H1 (cell line): ENCODE data around the gene CLDN9. TPM values are rescaled to one million over a fixed set of nuclear protein-coding genes. Genes with fewer than 3 reads are reported as not detected.

Source experiments
- CTCF ChIA-PET: fragments of 300-600 bp; sonication (Branson Sonifier 250); formaldehyde crosslinking; loops from one replicate; lab custom pipeline; 2021; ENCODE audit not compliant: partially characterized antibody; lab: Charles Lee
- POLR2A ChIA-PET: fragments of 300-600 bp; sonication (Branson Sonifier 250); formaldehyde crosslinking; loops from one replicate; lab custom pipeline; 2021; ENCODE audit warnings: inconsistent platforms; ENCODE audit not compliant: partially characterized antibody; lab: Charles Lee
- DNase-seq, 2 experiments: peaks; one replicate each; pipeline versions ENCODE4 v3.0.0 to v3.0.0-alpha.2; 2010 to 2022; ENCODE audit warnings: low spot score in 2 of 2, low read depth in 1 of 2, mixed read lengths in 1 of 2
- FAIRE-seq: peaks from 2 replicates; lab custom pipeline; 2011; peaks lifted over from hg19 to GRCh38; lab: Jason Lieb, UNC
- H2AFZ ChIP-seq: 2 replicates; pipeline ENCODE4 v1.8.1; 2012; ENCODE audit warnings: low read length, inconsistent platforms
- H2AK5ac ChIP-seq: 2 replicates; pipeline ENCODE4 v1.6.1; 2013; ENCODE audit warnings: low read depth, low read length
- H2BK120ac ChIP-seq: replicated peaks from 2 replicates; pipeline ENCODE3; 2013; ENCODE audit warnings: low read depth, low read length, inconsistent platforms
- H2BK12ac ChIP-seq: 2 replicates; pipeline ENCODE4 v1.6.1; 2013; ENCODE audit warnings: low read depth, low read length
- H2BK15ac ChIP-seq: 2 replicates; pipeline ENCODE4 v1.6.1; 2013; ENCODE audit warnings: low read length
- H2BK20ac ChIP-seq: 2 replicates; pipeline ENCODE4 v1.6.1; 2013; ENCODE audit warnings: low read length
- H2BK5ac ChIP-seq: 2 replicates; pipeline ENCODE4 v1.6.1; 2013; ENCODE audit warnings: low read depth, low read length
- H3K14ac ChIP-seq: 2 replicates; pipeline ENCODE4 v1.6.1; 2013; ENCODE audit warnings: inconsistent platforms; ENCODE audit not compliant: insufficient read length
- H3K18ac ChIP-seq: 2 replicates; pipeline ENCODE4 v1.6.1; 2013; ENCODE audit warnings: low read length; ENCODE audit errors: extremely low read depth
- H3K23ac ChIP-seq: 2 replicates; pipeline ENCODE4 v1.6.1; 2013; ENCODE audit warnings: inconsistent platforms; ENCODE audit not compliant: insufficient read length
- H3K23me2 ChIP-seq: 2 replicates; pipeline ENCODE4 v1.6.1; 2013; ENCODE audit warnings: low read depth, low read length
- H3K27ac ChIP-seq: 2 replicates; pipeline ENCODE4 v1.6.1; 2011; ENCODE audit warnings: low read depth, low read length, inconsistent platforms
- H3K27me3 ChIP-seq, 4 experiments: replicated peaks in 1 of 4; 1 replicate in 1 of 4; 2 replicates in 3 of 4; pipeline versions ENCODE4 v1.6.1 to v1.8.1; 2011 to 2013; ENCODE audit warnings: low read length in 3 of 4, mild to moderate bottlenecking in 3 of 4, inconsistent platforms in 2 of 4, mixed read lengths in 2 of 4, moderate library complexity in 1 of 4; ENCODE audit not compliant: control insufficient read depth in 3 of 4, insufficient read depth in 3 of 4; ENCODE audit errors: extremely low read depth in 1 of 4
- H3K36me3 ChIP-seq, 4 experiments: 2 replicates each; pipeline versions ENCODE4 v1.6.1 to v1.8.1; 2011 to 2013; ENCODE audit warnings: mild to moderate bottlenecking in 4 of 4, low read length in 3 of 4, moderate library complexity in 2 of 4, control low read depth in 1 of 4, inconsistent platforms in 1 of 4; ENCODE audit not compliant: insufficient read depth in 4 of 4, control insufficient read depth in 2 of 4
- H3K4ac ChIP-seq: replicated peaks from 2 replicates; pipeline ENCODE3; 2013; ENCODE audit warnings: low read length, low read depth, mixed read lengths, inconsistent platforms; ENCODE audit not compliant: insufficient read length
- H3K4me1 ChIP-seq, 4 experiments: replicated peaks in 1 of 4; 1 replicate in 1 of 4; 2 replicates in 3 of 4; pipeline versions ENCODE4 v1.6.1 to v1.8.1; 2011 to 2013; ENCODE audit warnings: low read length in 3 of 4, inconsistent platforms in 2 of 4, mixed read lengths in 1 of 4; ENCODE audit not compliant: insufficient read depth in 4 of 4, control insufficient read depth in 3 of 4
- H3K4me2 ChIP-seq, 2 experiments: 2 replicates each; pipeline versions ENCODE4 v1.6.1 to v1.8.1; 2011 to 2013; ENCODE audit warnings: low read depth in 2 of 2, low read length in 2 of 2, control low read depth in 1 of 2, inconsistent platforms in 1 of 2, mild to moderate bottlenecking in 1 of 2; ENCODE audit not compliant: insufficient read depth in 1 of 2
- H3K4me3 ChIP-seq, 4 experiments: fragments of 200-600, 300-600 bp in 1 of 4; sonication (generic), shearing (Covaris generic), sonication (Bioruptor Twin) in 1 of 4; 2 replicates each; pipeline versions ENCODE4 v1.5.1 to v1.8.1; 2011 to 2016; ENCODE audit warnings: low read length in 4 of 4, low read depth in 3 of 4, control low read depth in 2 of 4, inconsistent platforms in 2 of 4, mild to moderate bottlenecking in 2 of 4, mixed read lengths in 1 of 4, moderate library complexity in 1 of 4; ENCODE audit not compliant: insufficient read depth in 2 of 4; ENCODE audit errors: extremely low read depth in 1 of 4
- H3K56ac ChIP-seq: replicated peaks from 2 replicates; pipeline ENCODE3; 2013; ENCODE audit warnings: low read depth, mild to moderate bottlenecking, mixed read lengths, low read length, inconsistent platforms; ENCODE audit not compliant: insufficient read length
- H3K79me1 ChIP-seq: 2 replicates; pipeline ENCODE4 v1.6.1; 2013; ENCODE audit warnings: low read depth, low read length, control low read depth
- H3K79me2 ChIP-seq, 2 experiments: 2 replicates each; pipeline versions ENCODE4 v1.6.1 to v1.8.1; 2012 to 2013; ENCODE audit warnings: low read length in 2 of 2, mild to moderate bottlenecking in 2 of 2, inconsistent platforms in 1 of 2; ENCODE audit not compliant: insufficient read depth in 2 of 2, control insufficient read depth in 1 of 2
- H3K9ac ChIP-seq, 4 experiments: replicated peaks in 1 of 4; 1 replicate in 1 of 4; 2 replicates in 3 of 4; pipeline versions ENCODE4 v1.6.1 to v1.8.1; 2011 to 2013; ENCODE audit warnings: low read depth in 3 of 4, low read length in 3 of 4, control low read depth in 2 of 4, mild to moderate bottlenecking in 2 of 4, moderate library complexity in 2 of 4, inconsistent platforms in 1 of 4; ENCODE audit errors: extremely low read depth in 1 of 4
- H3K9me3 ChIP-seq, 2 experiments: 2 replicates each; pipeline versions ENCODE4 v1.6.1 to v1.8.1; 2012 to 2013; ENCODE audit warnings: mild to moderate bottlenecking in 2 of 2, moderate library complexity in 2 of 2, control low read depth in 1 of 2, inconsistent platforms in 1 of 2, low read depth in 1 of 2, low read length in 1 of 2, mixed read lengths in 1 of 2; ENCODE audit not compliant: insufficient read depth in 2 of 2
- H4K20me1 ChIP-seq, 2 experiments: replicated peaks in 1 of 2; 2 replicates each; pipeline versions ENCODE3 to v1.8.1; 2011 to 2013; ENCODE audit warnings: inconsistent platforms in 2 of 2, low read length in 2 of 2, mild to moderate bottlenecking in 1 of 2; ENCODE audit not compliant: insufficient read depth in 2 of 2, control insufficient read depth in 1 of 2
- H4K5ac ChIP-seq: 2 replicates; pipeline ENCODE4 v1.6.1; 2013; ENCODE audit warnings: low read length, low read depth, mixed read lengths, inconsistent platforms; ENCODE audit not compliant: insufficient read length
- H4K8ac ChIP-seq: 2 replicates; pipeline ENCODE4 v1.8.0; 2013; ENCODE audit warnings: mild to moderate bottlenecking, moderate library complexity, low read length, inconsistent platforms; ENCODE audit not compliant: insufficient read depth; ENCODE audit errors: extremely low read depth
- H4K91ac ChIP-seq: replicated peaks from 2 replicates; pipeline ENCODE3; 2013; ENCODE audit warnings: low read length, mixed read lengths, inconsistent platforms; ENCODE audit not compliant: insufficient read length
- EGR1 ChIP-seq: IDR thresholded peaks from 2 replicates; pipeline ENCODE4 v1.6.1; 2011; ENCODE audit warnings: low read depth, low read length, borderline replicate concordance
- HDAC6 ChIP-seq: IDR thresholded peaks from one replicate; pipeline ENCODE4 v1.7.1; 2012; ENCODE audit warnings: low read depth, mild to moderate bottlenecking, inconsistent platforms, low read length, moderate library complexity
- KDM1A ChIP-seq: fragments of 200-600, 300-600 bp; sonication (generic); IDR thresholded peaks from 2 replicates; pipeline ENCODE4 v1.7.1; 2016; ENCODE audit warnings: mild to moderate bottlenecking, low read length, borderline replicate concordance
- NANOG ChIP-seq: IDR thresholded peaks from 2 replicates; pipeline ENCODE4 v1.6.1; 2011; ENCODE audit warnings: low read length, low read depth, mild to moderate bottlenecking, inconsistent platforms; ENCODE audit not compliant: insufficient read depth, poor library complexity, severe bottlenecking
- NRF1 ChIP-seq: IDR thresholded peaks from 2 replicates; pipeline ENCODE4 v1.6.1; 2011; ENCODE audit warnings: mild to moderate bottlenecking, low read depth, low read length, improper control_type of control experiment
- POLR2A ChIP-seq, 2 experiments: IDR thresholded peaks; 1 replicate in 1 of 2; 2 replicates in 1 of 2; pipeline ENCODE4 v1.6.1; 2011; ENCODE audit warnings: low read depth in 2 of 2, low read length in 2 of 2, mild to moderate bottlenecking in 2 of 2; ENCODE audit errors: control extremely low read depth in 1 of 2
- TAF1 ChIP-seq: IDR thresholded peaks from 2 replicates; pipeline ENCODE4 v1.6.1; 2011; ENCODE audit warnings: mild to moderate bottlenecking, low read depth, low read length
- TAF7 ChIP-seq: optimal IDR thresholded peaks from 2 replicates; pipeline ENCODE3; 2011; ENCODE audit warnings: low read depth, mild to moderate bottlenecking, inconsistent platforms, low read length, moderate library complexity, borderline replicate concordance
- TEAD4 ChIP-seq: IDR thresholded peaks from 2 replicates; pipeline ENCODE4 v1.6.1; 2012; ENCODE audit warnings: low read depth, low read length, inconsistent platforms, mixed read lengths
- WGBS, 2 experiments: shearing (Covaris generic) in 1 of 2; methylation state at CpG; one replicate each; pipeline versions ENCODE4 v1.1.6 to v1.1.7; 2013 to 2015; ENCODE audit warnings: low lambda C conversion rate in 2 of 2, mixed read lengths in 2 of 2, inconsistent platforms in 1 of 2, low coverage in 1 of 2, missing lambda C conversion rate in 1 of 2; ENCODE audit not compliant: insufficient replicate concordance in 2 of 2, insufficient coverage in 1 of 2, insufficient read length in 1 of 2; ENCODE audit errors: extremely low coverage in 1 of 2, missing lambda C conversion rate in 1 of 2; 5-methylcytosine and 5-hydroxymethylcytosine counted together
- polyA plus RNA-seq, 7 experiments: library from polyadenylated mRNA; depleted of rRNA in 3 of 7; stranded (reverse) in 5 of 7; unstranded in 2 of 7; fragments of >200 nt in 5 of 7; fragments of 200-250 nt in 2 of 7; gene quantifications; 1 replicate in 5 of 7; 2 replicates in 1 of 7; 4 replicates in 1 of 7; pipeline versions ENCODE4 v1.2.1 to v1.2.3, GENCODE V29; 2011 to 2013; ENCODE audit warnings: missing spikeins in 2 of 7, mixed read lengths in 2 of 7
- total RNA-seq: library from RNA; stranded (reverse); fragmentation: NEBNext Ultra II Directional; extraction: Animal tissue kit (Norgen Biotek cat#: 25700); gene quantifications from 2 replicates; pipeline ENCODE4 v1.2.1, GENCODE V29; 2021
- TF ChIP-seq, protein P1 (sequence below): IDR thresholded peaks from 2 replicates; pipeline ENCODE4 v1.6.1; 2012; ENCODE audit warnings: low read length, inconsistent platforms

CLDN9 gene
- total and polyA plus RNA-seq, 2 of the 8 experiments (the other 6 are each of a cell fraction or from before 2014, with no cell fraction given), result 0.60 to 0.89 TPM

DNA sequence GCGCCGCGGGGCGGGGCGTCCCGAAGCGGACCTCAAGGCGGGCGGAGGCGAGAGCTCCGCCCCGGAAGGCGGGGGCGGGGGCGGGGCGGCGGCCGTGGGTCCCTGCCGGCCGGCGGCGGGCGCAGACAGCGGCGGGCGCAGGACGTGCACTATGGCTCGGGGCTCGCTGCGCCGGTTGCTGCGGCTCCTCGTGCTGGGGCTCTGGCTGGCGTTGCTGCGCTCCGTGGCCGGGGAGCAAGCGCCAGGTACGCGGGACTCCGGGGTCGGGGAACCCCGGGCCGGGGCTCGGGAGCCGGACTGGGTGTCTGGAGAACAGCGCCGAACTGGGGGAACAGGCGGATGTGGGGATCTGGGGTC is 7.5 kb downstream of the CLDN9 start, which contains the start of gene TNFRSF12A:
TSS of gene TNFRSF12A (plus strand) at position 122 of the 357 bp plus-strand sequence. CDS start at position 152, 30 bp downstream.
- H4K20me1 ChIP-seq, result peaks cover 13 to 20% of the 10 kb centered on the region in 2 experiments
- H2AFZ ChIP-seq, result no peak within 1 kb of the TSS
- peak; percentile 21 for TF ChIP-seq NANOG
- TF ChIP-seq KDM1A, result no peak
- TF ChIP-seq, protein P1, sequence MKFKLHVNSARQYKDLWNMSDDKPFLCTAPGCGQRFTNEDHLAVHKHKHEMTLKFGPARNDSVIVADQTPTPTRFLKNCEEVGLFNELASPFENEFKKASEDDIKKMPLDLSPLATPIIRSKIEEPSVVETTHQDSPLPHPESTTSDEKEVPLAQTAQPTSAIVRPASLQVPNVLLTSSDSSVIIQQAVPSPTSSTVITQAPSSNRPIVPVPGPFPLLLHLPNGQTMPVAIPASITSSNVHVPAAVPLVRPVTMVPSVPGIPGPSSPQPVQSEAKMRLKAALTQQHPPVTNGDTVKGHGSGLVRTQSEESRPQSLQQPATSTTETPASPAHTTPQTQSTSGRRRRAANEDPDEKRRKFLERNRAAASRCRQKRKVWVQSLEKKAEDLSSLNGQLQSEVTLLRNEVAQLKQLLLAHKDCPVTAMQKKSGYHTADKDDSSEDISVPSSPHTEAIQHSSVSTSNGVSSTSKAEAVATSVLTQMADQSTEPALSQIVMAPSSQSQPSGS, result no peak
- TF ChIP-seq EGR1, result peak; percentile 96
- peak; percentile 88 for TF ChIP-seq TAF1
- no peak for TF ChIP-seq NRF1
- peak; percentile 19 to 68; a peak in 2 of 3 replicates for TF ChIP-seq POLR2A (IDR thresholded peaks at IDR 0.05; ENCODE audit: control extremely low read depth in 1 of 2, low read depth in 2 of 2, low read length in 2 of 2)
- TF ChIP-seq TEAD4, result no peak
- TF ChIP-seq HDAC6, result no peak
- peak; percentile 79 for TF ChIP-seq TAF7

More for the DNA sequence above, 7.5 kb downstream of the CLDN9 start, which contains the start of gene TNFRSF12A:
- H3K9me3 ChIP-seq, result no peaks in the 10 kb centered on the region
- WGBS, 2 experiments, result 0% methylated on average over 8 of the region's 49 CpGs; no CpG with 5 or more reads in 1 of the 2 experiments
- POLR2A ChIA-PET, result interaction anchor here (1.0 to 35.7 kb wide), 15 partner anchors 3 to 263 kb away, joined by 3 to 1808 read pairs (median 12); partner anchors contain the start of genes BICDL2, CLDN6, CLDN9 and HCFC1R1
- no peaks in the 10 kb centered on the region for H3K27me3 ChIP-seq
- H3K18ac ChIP-seq, result peak within 1 kb of the TSS; percentile 98
- peak within 1 kb of the TSS; percentile 96 for H4K91ac ChIP-seq
- no peak within 1 kb of the TSS for H2BK20ac ChIP-seq
- H3K27ac ChIP-seq, result peak within 1 kb of the TSS; percentile 83
- peak within 1 kb of the TSS; percentile 80 for H4K8ac ChIP-seq
- H3K79me2 ChIP-seq, result peaks cover 11 to 27% of the 10 kb centered on the region in 2 experiments
- peak within 1 kb of the TSS; percentile 88 for H4K5ac ChIP-seq
- H3K79me1 ChIP-seq, result peaks cover 6% of the 10 kb centered on the region; the same call in 1 of the 2 replicates
- no peak within 1 kb of the TSS for H3K23ac ChIP-seq
- no peak within 1 kb of the TSS for H2BK15ac ChIP-seq
- peak within 1 kb of the TSS; percentile 43 for H3K56ac ChIP-seq
- peak within 1 kb of the TSS; percentile 83 to 88 for H3K4me2 ChIP-seq
- peak within 1 kb of the TSS; percentile 74 to 97 (median 94) for H3K4me3 ChIP-seq
- H3K4me1 ChIP-seq, result peaks cover 5 to 29% (median 24%) of the 10 kb centered on the region in 4 experiments
- H2BK120ac ChIP-seq, result no peak within 1 kb of the TSS
- H3K14ac ChIP-seq, result peak within 1 kb of the TSS; percentile 37
- peak in 1 of 2 experiments; percentile 85 for DNase-seq
- peak within 1 kb of the TSS; percentile 60 to 92 (median 89) for H3K9ac ChIP-seq
- CTCF ChIA-PET, result interaction anchor here (0.8 to 23.8 kb wide), 7 partner anchors 11 to 94 kb away, joined by 3 to 639 read pairs (median 8); partner anchors contain the start of genes CLDN9 and PAQR4
- H3K23me2 ChIP-seq, result peaks cover 28% of the 10 kb centered on the region
- FAIRE-seq, result no peak
- peaks cover 6 to 14% (median 9%) of the 10 kb centered on the region in 4 experiments; a peak in 6 of 8 replicates for H3K36me3 ChIP-seq
- H3K4ac ChIP-seq, result peak within 1 kb of the TSS; percentile 99
- peak within 1 kb of the TSS; percentile 50 for H2BK12ac ChIP-seq
- peak within 1 kb of the TSS; percentile 88; the same call in 1 of the 2 replicates for H2AK5ac ChIP-seq
- peak within 1 kb of the TSS; percentile 94 for H2BK5ac ChIP-seq
